H1 (cell line): ENCODE data around the gene HDDC3. TPM values are rescaled to one million over a fixed set of nuclear protein-coding genes. Genes with fewer than 3 reads are reported as not detected.

Experiments used
- CTCF ChIA-PET: fragments of 300-600 bp; sonication (Branson Sonifier 250); formaldehyde crosslinking; loops from one replicate; lab custom pipeline; 2021; ENCODE audit not compliant: partially characterized antibody; lab: Charles Lee
- POLR2A ChIA-PET: fragments of 300-600 bp; sonication (Branson Sonifier 250); formaldehyde crosslinking; loops from one replicate; lab custom pipeline; 2021; ENCODE audit warnings: inconsistent platforms; ENCODE audit not compliant: partially characterized antibody; lab: Charles Lee
- DNase-seq, 2 experiments: peaks; one replicate each; pipeline versions ENCODE4 v3.0.0 to v3.0.0-alpha.2; 2010 to 2022; ENCODE audit warnings: low spot score in 2 of 2, low read depth in 1 of 2, mixed read lengths in 1 of 2
- FAIRE-seq: peaks from 2 replicates; lab custom pipeline; 2011; peaks lifted over from hg19 to GRCh38; lab: Jason Lieb, UNC
- H2AFZ ChIP-seq: 2 replicates; pipeline ENCODE4 v1.8.1; 2012; ENCODE audit warnings: low read length, inconsistent platforms
- H2AK5ac ChIP-seq: 2 replicates; pipeline ENCODE4 v1.6.1; 2013; ENCODE audit warnings: low read depth, low read length
- H2BK120ac ChIP-seq: replicated peaks from 2 replicates; pipeline ENCODE3; 2013; ENCODE audit warnings: low read depth, low read length, inconsistent platforms
- H2BK12ac ChIP-seq: 2 replicates; pipeline ENCODE4 v1.6.1; 2013; ENCODE audit warnings: low read depth, low read length
- H2BK15ac ChIP-seq: 2 replicates; pipeline ENCODE4 v1.6.1; 2013; ENCODE audit warnings: low read length
- H2BK20ac ChIP-seq: 2 replicates; pipeline ENCODE4 v1.6.1; 2013; ENCODE audit warnings: low read length
- H2BK5ac ChIP-seq: 2 replicates; pipeline ENCODE4 v1.6.1; 2013; ENCODE audit warnings: low read depth, low read length
- H3K14ac ChIP-seq: 2 replicates; pipeline ENCODE4 v1.6.1; 2013; ENCODE audit warnings: inconsistent platforms; ENCODE audit not compliant: insufficient read length
- H3K18ac ChIP-seq: 2 replicates; pipeline ENCODE4 v1.6.1; 2013; ENCODE audit warnings: low read length; ENCODE audit errors: extremely low read depth
- H3K23ac ChIP-seq: 2 replicates; pipeline ENCODE4 v1.6.1; 2013; ENCODE audit warnings: inconsistent platforms; ENCODE audit not compliant: insufficient read length
- H3K23me2 ChIP-seq: 2 replicates; pipeline ENCODE4 v1.6.1; 2013; ENCODE audit warnings: low read depth, low read length
- H3K27ac ChIP-seq: 2 replicates; pipeline ENCODE4 v1.6.1; 2011; ENCODE audit warnings: low read depth, low read length, inconsistent platforms
- H3K27me3 ChIP-seq, 4 experiments: replicated peaks in 1 of 4; 1 replicate in 1 of 4; 2 replicates in 3 of 4; pipeline versions ENCODE4 v1.6.1 to v1.8.1; 2011 to 2013; ENCODE audit warnings: low read length in 3 of 4, mild to moderate bottlenecking in 3 of 4, inconsistent platforms in 2 of 4, mixed read lengths in 2 of 4, moderate library complexity in 1 of 4; ENCODE audit not compliant: control insufficient read depth in 3 of 4, insufficient read depth in 3 of 4; ENCODE audit errors: extremely low read depth in 1 of 4
- H3K36me3 ChIP-seq, 4 experiments: 2 replicates each; pipeline versions ENCODE4 v1.6.1 to v1.8.1; 2011 to 2013; ENCODE audit warnings: mild to moderate bottlenecking in 4 of 4, low read length in 3 of 4, moderate library complexity in 2 of 4, control low read depth in 1 of 4, inconsistent platforms in 1 of 4; ENCODE audit not compliant: insufficient read depth in 4 of 4, control insufficient read depth in 2 of 4
- H3K4ac ChIP-seq: replicated peaks from 2 replicates; pipeline ENCODE3; 2013; ENCODE audit warnings: low read length, low read depth, mixed read lengths, inconsistent platforms; ENCODE audit not compliant: insufficient read length
- H3K4me1 ChIP-seq, 4 experiments: replicated peaks in 1 of 4; 1 replicate in 1 of 4; 2 replicates in 3 of 4; pipeline versions ENCODE4 v1.6.1 to v1.8.1; 2011 to 2013; ENCODE audit warnings: low read length in 3 of 4, inconsistent platforms in 2 of 4, mixed read lengths in 1 of 4; ENCODE audit not compliant: insufficient read depth in 4 of 4, control insufficient read depth in 3 of 4
- H3K4me2 ChIP-seq, 2 experiments: 2 replicates each; pipeline versions ENCODE4 v1.6.1 to v1.8.1; 2011 to 2013; ENCODE audit warnings: low read depth in 2 of 2, low read length in 2 of 2, control low read depth in 1 of 2, inconsistent platforms in 1 of 2, mild to moderate bottlenecking in 1 of 2; ENCODE audit not compliant: insufficient read depth in 1 of 2
- H3K4me3 ChIP-seq, 4 experiments: fragments of 200-600, 300-600 bp in 1 of 4; sonication (generic), shearing (Covaris generic), sonication (Bioruptor Twin) in 1 of 4; 2 replicates each; pipeline versions ENCODE4 v1.5.1 to v1.8.1; 2011 to 2016; ENCODE audit warnings: low read length in 4 of 4, low read depth in 3 of 4, control low read depth in 2 of 4, inconsistent platforms in 2 of 4, mild to moderate bottlenecking in 2 of 4, mixed read lengths in 1 of 4, moderate library complexity in 1 of 4; ENCODE audit not compliant: insufficient read depth in 2 of 4; ENCODE audit errors: extremely low read depth in 1 of 4
- H3K56ac ChIP-seq: replicated peaks from 2 replicates; pipeline ENCODE3; 2013; ENCODE audit warnings: low read depth, mild to moderate bottlenecking, mixed read lengths, low read length, inconsistent platforms; ENCODE audit not compliant: insufficient read length
- H3K79me1 ChIP-seq: 2 replicates; pipeline ENCODE4 v1.6.1; 2013; ENCODE audit warnings: low read depth, low read length, control low read depth
- H3K79me2 ChIP-seq, 2 experiments: 2 replicates each; pipeline versions ENCODE4 v1.6.1 to v1.8.1; 2012 to 2013; ENCODE audit warnings: low read length in 2 of 2, mild to moderate bottlenecking in 2 of 2, inconsistent platforms in 1 of 2; ENCODE audit not compliant: insufficient read depth in 2 of 2, control insufficient read depth in 1 of 2
- H3K9ac ChIP-seq, 4 experiments: replicated peaks in 1 of 4; 1 replicate in 1 of 4; 2 replicates in 3 of 4; pipeline versions ENCODE4 v1.6.1 to v1.8.1; 2011 to 2013; ENCODE audit warnings: low read depth in 3 of 4, low read length in 3 of 4, control low read depth in 2 of 4, mild to moderate bottlenecking in 2 of 4, moderate library complexity in 2 of 4, inconsistent platforms in 1 of 4; ENCODE audit errors: extremely low read depth in 1 of 4
- H3K9me3 ChIP-seq, 2 experiments: 2 replicates each; pipeline versions ENCODE4 v1.6.1 to v1.8.1; 2012 to 2013; ENCODE audit warnings: mild to moderate bottlenecking in 2 of 2, moderate library complexity in 2 of 2, control low read depth in 1 of 2, inconsistent platforms in 1 of 2, low read depth in 1 of 2, low read length in 1 of 2, mixed read lengths in 1 of 2; ENCODE audit not compliant: insufficient read depth in 2 of 2
- H4K20me1 ChIP-seq, 2 experiments: replicated peaks in 1 of 2; 2 replicates each; pipeline versions ENCODE3 to v1.8.1; 2011 to 2013; ENCODE audit warnings: inconsistent platforms in 2 of 2, low read length in 2 of 2, mild to moderate bottlenecking in 1 of 2; ENCODE audit not compliant: insufficient read depth in 2 of 2, control insufficient read depth in 1 of 2
- H4K5ac ChIP-seq: 2 replicates; pipeline ENCODE4 v1.6.1; 2013; ENCODE audit warnings: low read length, low read depth, mixed read lengths, inconsistent platforms; ENCODE audit not compliant: insufficient read length
- H4K8ac ChIP-seq: 2 replicates; pipeline ENCODE4 v1.8.0; 2013; ENCODE audit warnings: mild to moderate bottlenecking, moderate library complexity, low read length, inconsistent platforms; ENCODE audit not compliant: insufficient read depth; ENCODE audit errors: extremely low read depth
- H4K91ac ChIP-seq: replicated peaks from 2 replicates; pipeline ENCODE3; 2013; ENCODE audit warnings: low read length, mixed read lengths, inconsistent platforms; ENCODE audit not compliant: insufficient read length
- CBX8 ChIP-seq: fragments of 300-800, 300-1000 bp; sonication (generic); IDR thresholded peaks from 2 replicates; pipeline ENCODE4 v1.7.1; 2016; ENCODE audit warnings: low read depth, low read length, borderline replicate concordance
- CTBP2 ChIP-seq: IDR thresholded peaks from 2 replicates; pipeline ENCODE4 v1.7.0; 2011; ENCODE audit warnings: borderline replicate concordance, mild to moderate bottlenecking, moderate library complexity, mixed read lengths, low read length; ENCODE audit not compliant: insufficient read depth, insufficient read length
- EGR1 ChIP-seq: IDR thresholded peaks from 2 replicates; pipeline ENCODE4 v1.6.1; 2011; ENCODE audit warnings: low read depth, low read length, borderline replicate concordance
- EP300 ChIP-seq, 2 experiments: IDR thresholded peaks; 1 replicate in 1 of 2; 2 replicates in 1 of 2; pipeline ENCODE4 v1.6.1; 2011 to 2012; ENCODE audit warnings: low read depth in 2 of 2, low read length in 2 of 2, mild to moderate bottlenecking in 2 of 2, borderline replicate concordance in 1 of 2, inconsistent platforms in 1 of 2, moderate library complexity in 1 of 2
- MAX ChIP-seq: IDR thresholded peaks from 2 replicates; pipeline ENCODE4 v1.6.1; 2012; ENCODE audit warnings: inconsistent platforms
- NRF1 ChIP-seq: IDR thresholded peaks from 2 replicates; pipeline ENCODE4 v1.6.1; 2011; ENCODE audit warnings: mild to moderate bottlenecking, low read depth, low read length, improper control_type of control experiment
- POU5F1 ChIP-seq: IDR thresholded peaks from 2 replicates; pipeline ENCODE4 v1.6.1; 2011; ENCODE audit warnings: low read depth, mild to moderate bottlenecking, low read length, moderate library complexity
- RAD21 ChIP-seq, 2 experiments: IDR thresholded peaks in 1 of 2; conservative IDR thresholded peaks in 1 of 2; 2 replicates each; pipeline ENCODE4 v1.6.1; 2011; ENCODE audit warnings: low read depth in 2 of 2, low read length in 2 of 2, improper control_type of control experiment in 1 of 2, inconsistent platforms in 1 of 2, mild to moderate bottlenecking in 1 of 2, moderate library complexity in 1 of 2
- SIN3A ChIP-seq, 2 experiments: IDR thresholded peaks in 1 of 2; conservative IDR thresholded peaks in 1 of 2; 2 replicates each; pipeline ENCODE4 v1.6.1; 2011 to 2012; ENCODE audit warnings: low read length in 2 of 2, improper control_type of control experiment in 1 of 2, low read depth in 1 of 2, mild to moderate bottlenecking in 1 of 2
- SIX5 ChIP-seq: IDR thresholded peaks from 2 replicates; pipeline ENCODE4 v1.6.1; 2011; ENCODE audit warnings: mild to moderate bottlenecking, low read depth, low read length
- SP1 ChIP-seq: IDR thresholded peaks from 2 replicates; pipeline ENCODE4 v1.6.1; 2011; ENCODE audit warnings: low read depth, low read length
- whole genome bisulfite sequencing, 2 experiments: shearing (Covaris generic) in 1 of 2; methylation state at CpG; one replicate each; pipeline versions ENCODE4 v1.1.6 to v1.1.7; 2013 to 2015; ENCODE audit warnings: low lambda C conversion rate in 2 of 2, mixed read lengths in 2 of 2, inconsistent platforms in 1 of 2, low coverage in 1 of 2, missing lambda C conversion rate in 1 of 2; ENCODE audit not compliant: insufficient replicate concordance in 2 of 2, insufficient coverage in 1 of 2, insufficient read length in 1 of 2; ENCODE audit errors: extremely low coverage in 1 of 2, missing lambda C conversion rate in 1 of 2; 5-methylcytosine and 5-hydroxymethylcytosine counted together
- polyA plus RNA-seq, 7 experiments: library from polyadenylated mRNA; depleted of rRNA in 3 of 7; stranded (reverse) in 5 of 7; unstranded in 2 of 7; fragments of >200 nt in 5 of 7; fragments of 200-250 nt in 2 of 7; gene quantifications; 1 replicate in 5 of 7; 2 replicates in 1 of 7; 4 replicates in 1 of 7; pipeline versions ENCODE4 v1.2.1 to v1.2.3, GENCODE V29; 2011 to 2013; ENCODE audit warnings: missing spikeins in 2 of 7, mixed read lengths in 2 of 7
- total RNA-seq: library from RNA; stranded (reverse); fragmentation: NEBNext Ultra II Directional; extraction: Animal tissue kit (Norgen Biotek cat#: 25700); gene quantifications from 2 replicates; pipeline ENCODE4 v1.2.1, GENCODE V29; 2021

The HDDC3 gene
- total and polyA plus RNA-seq, 2 of the 8 experiments (the other 6 are each of a cell fraction or from before 2014, with no cell fraction given): 16.3 to 16.5 TPM

GRCh38 chr15:90974216-90974615 lies 41.9 kb upstream of the HDDC3 start:
- H4K8ac ChIP-seq: no peak overlapping the region
- H3K27me3 ChIP-seq: no peaks in the 10 kb centered on the region
- H2BK20ac ChIP-seq: no peak overlapping the region
- no peak overlapping the region for H2BK12ac ChIP-seq
- H2BK120ac ChIP-seq: no peak overlapping the region
- H2AFZ ChIP-seq: no peak overlapping the region
- no peaks in the 10 kb centered on the region for H3K9me3 ChIP-seq
- no peak overlapping the region for H3K14ac ChIP-seq
- H4K91ac ChIP-seq: no peak overlapping the region
- no peak overlapping the region for H3K4ac ChIP-seq
- H3K9ac ChIP-seq: no peak overlapping the region
- H3K23ac ChIP-seq: no peak overlapping the region
- peaks cover 35 to 86% (median 69%) of the 10 kb centered on the region in 4 experiments for H3K36me3 ChIP-seq
- H3K4me3 ChIP-seq: no peak overlapping the region
- no peak overlapping the region for H3K4me2 ChIP-seq
- no peaks in the 10 kb centered on the region for H3K23me2 ChIP-seq
- no peak overlapping the region for H2BK5ac ChIP-seq
- no peak overlapping the region for H3K27ac ChIP-seq
- H4K5ac ChIP-seq: no peak overlapping the region
- DNase-seq (no peak), FAIRE-seq (no peak)
- no peaks in the 10 kb centered on the region for H3K79me2 ChIP-seq
- peaks cover 3 to 5% of the 10 kb centered on the region in 2 experiments for H4K20me1 ChIP-seq
- 88% methylated on average over 8 of the region's 21 CpGs; no CpG with 5 or more reads in 1 of the 2 experiments for WGBS, 2 experiments
- H3K18ac ChIP-seq: no peak overlapping the region
- no peak overlapping the region for H3K56ac ChIP-seq
- H3K4me1 ChIP-seq: no peaks in the 10 kb centered on the region
- no peak overlapping the region for H2BK15ac ChIP-seq
- ChIA-PET CTCF (interaction anchor here (0.6 to 1.5 kb wide), 3 partner anchors 8 to 19 kb away, joined by 3 to 5 read pairs (median 3); no protein-coding TSS in a partner anchor), POLR2A (interaction anchor here (1.2 to 1.4 kb wide), 2 partner anchors 18 to 145 kb away, joined by 3 read pairs; no protein-coding TSS in a partner anchor)
- H2AK5ac ChIP-seq: no peak overlapping the region
- H3K79me1 ChIP-seq: no peaks in the 10 kb centered on the region
- TF ChIP-seq EGR1: no peak
- TF ChIP-seq MAX: no peak
- TF ChIP-seq SP1: no peak
- no peak for TF ChIP-seq CBX8
- no peak for TF ChIP-seq POU5F1
- no peak for TF ChIP-seq NRF1
- no peak for TF ChIP-seq SIX5
- no peak for TF ChIP-seq SIN3A (conservative IDR thresholded peaks at IDR 0.05 in 1 of 2, IDR thresholded peaks at IDR 0.05 in 1 of 2; ENCODE audit: low read depth in 1 of 2, low read length in 2 of 2)
- TF ChIP-seq RAD21 (IDR thresholded peaks at IDR 0.05 in 1 of 2, conservative IDR thresholded peaks at IDR 0.05 in 1 of 2; ENCODE audit: low read depth in 2 of 2, low read length in 2 of 2): no peak
- TF ChIP-seq CTBP2: no peak
- TF ChIP-seq EP300 (IDR thresholded peaks at IDR 0.05; ENCODE audit: borderline replicate concordance in 1 of 2, low read depth in 2 of 2, low read length in 2 of 2): no peak
